Measurements from ENCODE around the gene COX6A1.

COX6A1 gene

DNA sequence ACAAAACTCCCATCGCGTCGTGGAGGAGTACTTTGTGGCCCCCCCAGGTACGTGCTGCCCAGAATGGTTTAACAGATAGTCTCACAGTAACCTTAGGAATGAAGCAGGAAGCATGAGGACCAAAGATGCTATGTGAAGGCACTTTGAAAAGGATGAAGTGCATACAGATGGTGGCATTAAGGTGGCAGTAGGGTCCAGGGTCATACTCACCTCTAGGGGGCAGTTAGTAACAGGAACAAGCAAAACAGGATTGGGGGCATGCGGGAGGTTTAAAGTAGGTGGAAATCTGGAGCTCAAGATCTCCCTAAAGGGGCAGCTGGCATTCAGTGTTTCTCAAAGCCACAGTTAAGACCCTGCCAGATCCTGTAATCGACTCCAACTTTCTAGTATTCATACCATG is 19.2 kb downstream of the COX6A1 start:
- Histone ChIP-seq H3K4me3 (no peak overlapping the region), H3K36me3 (peaks cover 86 to 100% (median 97%) of the 10 kb centered on the region in 11 experiments), H3K9me3 (replicated peaks in 1 of 11) (no peaks in the 10 kb centered on the region), H3K27ac (no peak overlapping the region), H3K4me1 (peaks cover 0 to 14% (median 9%) of the 10 kb centered on the region in 10 experiments; a peak in 15 of 20 replicates), H4K20me1 (peaks cover 55 to 100% (median 99%) of the 10 kb centered on the region in 11 experiments; a peak in 21 of 22 replicates), H3K9ac (no peak overlapping the region), H3K4me2 (no peak overlapping the region), H3K27me3 (no peaks in the 10 kb centered on the region)
- no peak for TF ChIP-seq Cebpa-rat (IDR thresholded peaks at IDR 0.05)

GRCh38 chr12:120460157-120460556 is 22.2 kb downstream of the COX6A1 start:
- Histone ChIP-seq H3K27me3 (no peaks in the 10 kb centered on the region), H4K20me1 (peaks cover 64 to 100% (median 99%) of the 10 kb centered on the region in 11 experiments), H3K4me3 (no peak overlapping the region), H3K36me3 (peaks cover 95 to 100% (median 99%) of the 10 kb centered on the region in 11 experiments), H3K9me3 (replicated peaks in 1 of 11) (no peaks in the 10 kb centered on the region), H3K4me1 (peaks cover 1 to 10% (median 4%) of the 10 kb centered on the region in 10 experiments; a peak in 16 of 20 replicates), H3K27ac (no peak overlapping the region), H3K9ac (no peak overlapping the region), H3K4me2 (no peak overlapping the region)
- TF ChIP-seq Cebpa-rat (IDR thresholded peaks at IDR 0.05) = no peak

GRCh38 chr12:120462099-120462640 is 24.3 kb downstream of the COX6A1 start:
- Histone ChIP-seq H3K9me3 (replicated peaks in 1 of 11) (no peaks in the 10 kb centered on the region), H4K20me1 (peaks cover 69 to 100% (median 99%) of the 10 kb centered on the region in 11 experiments), H3K9ac (no peak overlapping the region), H3K4me2 (no peak overlapping the region), H3K4me3 (no peak overlapping the region), H3K4me1 (peaks cover 6 to 21% (median 13%) of the 10 kb centered on the region in 10 experiments), H3K27ac (no peak overlapping the region), H3K27me3 (no peaks in the 10 kb centered on the region), H3K36me3 (peaks cover 95 to 100% (median 100%) of the 10 kb centered on the region in 11 experiments)
- no peak for TF ChIP-seq Cebpa-rat (IDR thresholded peaks at IDR 0.05)

DNA sequence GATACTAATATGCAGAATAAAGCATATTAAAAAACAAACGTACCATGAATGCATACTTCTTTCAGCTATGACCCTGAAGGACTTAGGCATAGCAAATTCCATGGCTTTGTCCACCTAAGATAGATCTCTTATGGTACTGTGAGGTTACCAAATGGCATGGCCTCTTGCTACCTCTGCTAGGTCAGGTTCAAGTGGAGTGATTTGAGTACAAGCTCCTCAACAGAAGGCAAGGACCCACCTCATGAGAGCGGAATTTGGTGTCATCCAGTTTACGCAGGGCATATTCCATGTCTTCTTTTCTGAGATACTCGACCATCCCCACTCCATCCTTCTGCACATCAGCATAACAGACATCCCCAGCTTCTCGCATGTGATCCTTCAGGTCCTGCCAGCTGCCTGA is 25.8 kb downstream of the COX6A1 start:
- H3K4me3 ChIP-seq = no peak overlapping the region
- no peaks in the 10 kb centered on the region for H3K9me3 ChIP-seq (replicated peaks in 1 of 11)
- peaks cover 77 to 100% (median 99%) of the 10 kb centered on the region in 11 experiments for H4K20me1 ChIP-seq
- no peak for TF ChIP-seq Cebpa-rat (IDR thresholded peaks at IDR 0.05)
- peaks cover 83 to 93% (median 91%) of the 10 kb centered on the region in 11 experiments for H3K36me3 ChIP-seq
- no peak overlapping the region for H3K9ac ChIP-seq
- no peak overlapping the region for H3K27ac ChIP-seq
- no peak overlapping the region for H3K4me2 ChIP-seq
- no peaks in the 10 kb centered on the region for H3K27me3 ChIP-seq
- peaks cover 17 to 30% (median 23%) of the 10 kb centered on the region in 10 experiments for H3K4me1 ChIP-seq

DNA sequence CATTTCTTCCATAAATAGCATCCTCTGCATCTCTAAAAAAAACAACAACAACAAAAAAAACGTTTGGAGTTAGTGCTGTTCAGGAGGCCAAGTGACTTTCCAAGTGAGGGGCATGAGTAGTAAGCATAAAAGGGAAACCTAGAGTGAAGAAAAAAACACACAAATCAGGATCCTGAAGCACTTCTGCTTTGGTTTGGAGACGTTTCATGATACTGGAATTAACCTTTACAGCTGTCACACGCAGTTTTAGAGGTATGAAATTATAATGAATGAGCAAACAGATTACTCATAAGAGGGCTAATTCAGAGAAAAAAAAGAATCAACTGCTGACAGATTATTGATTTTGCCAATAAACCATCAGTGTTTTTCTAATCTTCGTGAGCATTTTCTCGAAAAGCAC is 27.8 kb downstream of the COX6A1 start:
- peak overlapping the region in 6 of 11 experiments; percentile 86 to 93 (median 89); a peak in 10 of 22 replicates for H3K4me2 ChIP-seq
- peaks cover 26 to 37% (median 31%) of the 10 kb centered on the region in 10 experiments for H3K4me1 ChIP-seq
- H3K27me3 ChIP-seq = no peaks in the 10 kb centered on the region
- H3K9ac ChIP-seq = peak overlapping the region in 6 of 11 experiments; percentile 10 to 99 (median 24); a peak in 7 of 22 replicates
- H4K20me1 ChIP-seq = peaks cover 70 to 83% (median 83%) of the 10 kb centered on the region in 11 experiments
- TF ChIP-seq Cebpa-rat (IDR thresholded peaks at IDR 0.05) = no peak
- H3K36me3 ChIP-seq = peaks cover 63 to 72% (median 70%) of the 10 kb centered on the region in 11 experiments
- H3K27ac ChIP-seq = no peak overlapping the region
- no peak overlapping the region for H3K4me3 ChIP-seq
- H3K9me3 ChIP-seq (replicated peaks in 1 of 11) = no peaks in the 10 kb centered on the region

DNA sequence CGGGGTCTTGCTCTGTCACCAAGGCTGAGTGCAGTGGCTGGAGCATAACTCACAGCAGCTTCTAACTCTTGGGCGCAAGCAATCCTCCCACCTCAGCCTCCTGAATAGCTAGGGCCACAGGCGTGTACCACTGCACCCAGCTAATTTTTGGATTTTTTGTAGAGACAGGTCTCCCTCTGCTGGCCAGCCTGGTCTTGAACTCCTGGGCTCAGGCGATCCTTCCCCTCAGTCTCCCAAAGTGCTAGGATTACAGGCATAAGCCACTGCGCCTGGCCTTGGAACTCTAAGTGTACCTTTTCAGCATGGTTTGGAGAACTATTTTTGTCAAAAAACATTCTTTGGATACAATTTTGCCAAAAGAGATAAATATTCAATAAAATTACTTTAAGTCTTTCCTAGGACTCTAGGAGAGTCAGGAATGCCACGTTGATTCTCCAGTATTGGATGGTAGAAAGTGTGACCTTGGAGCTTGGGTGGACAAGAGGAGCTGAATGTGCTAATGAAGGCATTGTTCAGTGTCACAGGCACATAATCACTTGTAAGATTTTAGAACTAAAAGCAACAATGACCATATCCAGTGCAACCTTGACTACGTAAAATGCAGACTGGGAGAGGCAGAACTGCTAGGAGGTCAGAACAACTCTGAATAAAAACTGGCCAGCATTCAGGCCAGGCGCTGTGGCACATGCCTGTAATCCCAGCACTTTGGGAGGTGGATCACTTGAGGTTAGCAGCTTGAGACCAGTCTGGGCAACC is 28.8 kb downstream of the COX6A1 start:
- Histone ChIP-seq H3K4me1 (peaks cover 33 to 44% (median 40%) of the 10 kb centered on the region in 10 experiments), H3K9ac (peak overlapping the region; percentile 6 to 99 (median 38); a peak in 13 of 22 replicates), H3K36me3 (peaks cover 53 to 62% (median 61%) of the 10 kb centered on the region in 11 experiments), H4K20me1 (peaks cover 70 to 74% (median 73%) of the 10 kb centered on the region in 11 experiments), H3K9me3 (replicated peaks in 1 of 11) (no peaks in the 10 kb centered on the region), H3K4me2 (peak overlapping the region; percentile 72 to 95 (median 90)), H3K27me3 (no peaks in the 10 kb centered on the region), H3K27ac (no peak overlapping the region), H3K4me3 (peak overlapping the region in 1 of 10 experiments; percentile 9; a peak in 1 of 20 replicates)
- TF ChIP-seq Cebpa-rat (IDR thresholded peaks at IDR 0.05) = no peak

GRCh38 chr12:120467439-120467838 is 29.5 kb downstream of the COX6A1 start:
- peak overlapping the region in 7 of 10 experiments; percentile 85 to 99 (median 96); a peak in 10 of 20 replicates for H3K4me3 ChIP-seq
- peaks cover 46 to 55% (median 54%) of the 10 kb centered on the region in 11 experiments for H3K36me3 ChIP-seq
- H3K9me3 ChIP-seq (replicated peaks in 1 of 11) = no peaks in the 10 kb centered on the region
- H3K4me2 ChIP-seq = peak overlapping the region; percentile 72 to 95 (median 90)
- H3K4me1 ChIP-seq = peaks cover 35 to 50% (median 42%) of the 10 kb centered on the region in 10 experiments
- peaks cover 63 to 67% (median 66%) of the 10 kb centered on the region in 11 experiments for H4K20me1 ChIP-seq
- no peak for TF ChIP-seq Cebpa-rat (IDR thresholded peaks at IDR 0.05)
- H3K27me3 ChIP-seq = no peaks in the 10 kb centered on the region
- peak overlapping the region; percentile 92 to 99 (median 98); a peak in 18 of 22 replicates for H3K9ac ChIP-seq
- H3K27ac ChIP-seq = no peak overlapping the region

GRCh38 chr12:120468325-120468820 is 30.5 kb downstream of the COX6A1 start:
- Histone ChIP-seq H3K9ac (peak overlapping the region; percentile 92 to 99 (median 98)), H3K4me2 (peak overlapping the region; percentile 72 to 95 (median 90)), H3K9me3 (replicated peaks in 1 of 11) (no peaks in the 10 kb centered on the region), H3K4me3 (peak overlapping the region; percentile 85 to 99 (median 96)), H3K4me1 (peaks cover 38 to 57% (median 45%) of the 10 kb centered on the region in 10 experiments), H3K27me3 (no peaks in the 10 kb centered on the region), H3K36me3 (peaks cover 37 to 46% (median 44%) of the 10 kb centered on the region in 11 experiments), H4K20me1 (peaks cover 53 to 57% (median 57%) of the 10 kb centered on the region in 11 experiments), H3K27ac (peak overlapping the region; percentile 92 to 99 (median 97))
- TF ChIP-seq Cebpa-rat (IDR thresholded peaks at IDR 0.05) = no peak
